Liver (tissue), 3 donors: ENCODE data around the gene TMEM266.

Experiments used
- FOXA1 ChIP-seq: IDR thresholded peaks from 2 replicates; pipeline ENCODE4 v1.6.1; 2016; ENCODE audit warnings: antibody characterized with exemption
- JUND ChIP-seq, 2 donors: IDR thresholded peaks; 2 replicates each; pipeline ENCODE4 v1.6.1; 2016; ENCODE audit warnings: antibody characterized with exemption in 2 of 2
- NR2F2 ChIP-seq: IDR thresholded peaks from 2 replicates; pipeline ENCODE4 v1.6.1; 2016; ENCODE audit warnings: antibody characterized with exemption
- RAD21 ChIP-seq, 2 donors: IDR thresholded peaks; 2 replicates each; pipeline ENCODE4 v1.6.1; 2016; ENCODE audit warnings: antibody characterized with exemption in 2 of 2, mild to moderate bottlenecking in 2 of 2
- TF ChIP-seq, protein P1 (sequence below): fragments of 150-350 bp; IDR thresholded peaks from 2 replicates; pipeline ENCODE4 v1.5.1; 2017; ENCODE audit warnings: improper control_type of control experiment, low read depth, low read length; ENCODE audit not compliant: missing input control
- TF ChIP-seq, protein P2 (sequence below): IDR thresholded peaks from 2 replicates; pipeline ENCODE4 v1.6.1; 2016; ENCODE audit warnings: antibody characterized with exemption, mild to moderate bottlenecking
- TF ChIP-seq, protein P3 (sequence below): IDR thresholded peaks from 2 replicates; pipeline ENCODE4 v1.6.1; 2016; ENCODE audit warnings: antibody characterized with exemption
- donor health status: healthy.
- donor health status: healthy.

DNA sequence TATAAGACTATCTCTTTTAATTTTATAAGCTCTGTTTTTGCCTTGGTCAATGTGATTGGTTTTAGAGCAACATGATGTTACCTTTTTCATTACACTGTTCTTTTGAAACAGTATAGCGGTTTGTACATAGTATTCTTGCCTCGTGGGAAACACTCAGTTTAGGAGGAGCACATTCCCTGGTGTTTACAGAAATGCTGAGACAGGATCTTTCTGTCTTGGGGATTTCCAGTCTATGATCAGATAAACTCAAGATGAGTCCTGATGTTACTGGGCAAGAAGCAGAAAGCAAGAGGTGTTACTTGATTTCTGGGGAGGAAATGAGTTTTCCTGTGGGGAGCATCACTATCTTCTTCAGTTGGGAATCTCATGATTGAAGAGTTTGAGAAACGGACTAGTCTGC, 2.5 kb downstream of the TMEM266 start:
- TF ChIP-seq RAD21 (IDR thresholded peaks at IDR 0.05) (no peak), JUND (IDR thresholded peaks at IDR 0.05) (no peak), NR2F2 (no peak), FOXA1 (no peak)
- TF ChIP-seq, protein P1, sequence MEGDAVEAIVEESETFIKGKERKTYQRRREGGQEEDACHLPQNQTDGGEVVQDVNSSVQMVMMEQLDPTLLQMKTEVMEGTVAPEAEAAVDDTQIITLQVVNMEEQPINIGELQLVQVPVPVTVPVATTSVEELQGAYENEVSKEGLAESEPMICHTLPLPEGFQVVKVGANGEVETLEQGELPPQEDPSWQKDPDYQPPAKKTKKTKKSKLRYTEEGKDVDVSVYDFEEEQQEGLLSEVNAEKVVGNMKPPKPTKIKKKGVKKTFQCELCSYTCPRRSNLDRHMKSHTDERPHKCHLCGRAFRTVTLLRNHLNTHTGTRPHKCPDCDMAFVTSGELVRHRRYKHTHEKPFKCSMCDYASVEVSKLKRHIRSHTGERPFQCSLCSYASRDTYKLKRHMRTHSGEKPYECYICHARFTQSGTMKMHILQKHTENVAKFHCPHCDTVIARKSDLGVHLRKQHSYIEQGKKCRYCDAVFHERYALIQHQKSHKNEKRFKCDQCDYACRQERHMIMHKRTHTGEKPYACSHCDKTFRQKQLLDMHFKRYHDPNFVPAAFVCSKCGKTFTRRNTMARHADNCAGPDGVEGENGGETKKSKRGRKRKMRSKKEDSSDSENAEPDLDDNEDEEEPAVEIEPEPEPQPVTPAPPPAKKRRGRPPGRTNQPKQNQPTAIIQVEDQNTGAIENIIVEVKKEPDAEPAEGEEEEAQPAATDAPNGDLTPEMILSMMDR = no peak
- TF ChIP-seq, protein P2, sequence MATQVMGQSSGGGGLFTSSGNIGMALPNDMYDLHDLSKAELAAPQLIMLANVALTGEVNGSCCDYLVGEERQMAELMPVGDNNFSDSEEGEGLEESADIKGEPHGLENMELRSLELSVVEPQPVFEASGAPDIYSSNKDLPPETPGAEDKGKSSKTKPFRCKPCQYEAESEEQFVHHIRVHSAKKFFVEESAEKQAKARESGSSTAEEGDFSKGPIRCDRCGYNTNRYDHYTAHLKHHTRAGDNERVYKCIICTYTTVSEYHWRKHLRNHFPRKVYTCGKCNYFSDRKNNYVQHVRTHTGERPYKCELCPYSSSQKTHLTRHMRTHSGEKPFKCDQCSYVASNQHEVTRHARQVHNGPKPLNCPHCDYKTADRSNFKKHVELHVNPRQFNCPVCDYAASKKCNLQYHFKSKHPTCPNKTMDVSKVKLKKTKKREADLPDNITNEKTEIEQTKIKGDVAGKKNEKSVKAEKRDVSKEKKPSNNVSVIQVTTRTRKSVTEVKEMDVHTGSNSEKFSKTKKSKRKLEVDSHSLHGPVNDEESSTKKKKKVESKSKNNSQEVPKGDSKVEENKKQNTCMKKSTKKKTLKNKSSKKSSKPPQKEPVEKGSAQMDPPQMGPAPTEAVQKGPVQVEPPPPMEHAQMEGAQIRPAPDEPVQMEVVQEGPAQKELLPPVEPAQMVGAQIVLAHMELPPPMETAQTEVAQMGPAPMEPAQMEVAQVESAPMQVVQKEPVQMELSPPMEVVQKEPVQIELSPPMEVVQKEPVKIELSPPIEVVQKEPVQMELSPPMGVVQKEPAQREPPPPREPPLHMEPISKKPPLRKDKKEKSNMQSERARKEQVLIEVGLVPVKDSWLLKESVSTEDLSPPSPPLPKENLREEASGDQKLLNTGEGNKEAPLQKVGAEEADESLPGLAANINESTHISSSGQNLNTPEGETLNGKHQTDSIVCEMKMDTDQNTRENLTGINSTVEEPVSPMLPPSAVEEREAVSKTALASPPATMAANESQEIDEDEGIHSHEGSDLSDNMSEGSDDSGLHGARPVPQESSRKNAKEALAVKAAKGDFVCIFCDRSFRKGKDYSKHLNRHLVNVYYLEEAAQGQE = no peak
- TF ChIP-seq, protein P3, sequence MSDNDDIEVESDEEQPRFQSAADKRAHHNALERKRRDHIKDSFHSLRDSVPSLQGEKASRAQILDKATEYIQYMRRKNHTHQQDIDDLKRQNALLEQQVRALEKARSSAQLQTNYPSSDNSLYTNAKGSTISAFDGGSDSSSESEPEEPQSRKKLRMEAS = no peak
